HFFc6 (cell line): ENCODE measurements around the gene FA2H. TPM values are rescaled to one million over a fixed set of nuclear protein-coding genes. Genes with fewer than 3 reads are reported as not detected.

ENCODE experiments used
- DNase-seq: peaks from one replicate; pipeline ENCODE4 v3.0.0-alpha.2; 2018
- H3K27ac Mint-ChIP-seq: 2 replicates; pipeline ENCODE4 v1.8.0; 2020; ENCODE audit warnings: mild to moderate bottlenecking, mixed read lengths
- H3K27me3 Mint-ChIP-seq: 2 replicates; pipeline ENCODE4 v1.8.0; 2021; ENCODE audit warnings: mild to moderate bottlenecking, moderate library complexity, mixed read lengths; ENCODE audit not compliant: insufficient read depth
- H3K36me3 Mint-ChIP-seq: 2 replicates; pipeline ENCODE4 v1.8.0; 2021; ENCODE audit warnings: low read depth, mixed read lengths
- H3K4me1 Mint-ChIP-seq: 2 replicates; pipeline ENCODE4 v1.8.0; 2020; ENCODE audit warnings: low read depth, mixed read lengths
- H3K4me3 Mint-ChIP-seq: 2 replicates; pipeline ENCODE4 v1.8.0; 2020; ENCODE audit warnings: mild to moderate bottlenecking, moderate library complexity, mixed read lengths
- H3K9me3 Mint-ChIP-seq: 2 replicates; pipeline ENCODE4 v1.8.0; 2020; ENCODE audit warnings: mild to moderate bottlenecking, mixed read lengths
- CTCF ChIP-seq: fragments of 200-600 bp; sonication (generic); IDR thresholded peaks from 2 replicates; pipeline ENCODE4 v1.5.0; 2021; ENCODE audit warnings: antibody characterized with exemption, mild to moderate bottlenecking
- total RNA-seq, 6 experiments: library from RNA; stranded (reverse); fragmentation: NEBNext Ultra II Directional; extraction: Animal tissue kit (Norgen Biotek cat#: 25700); gene quantifications; 2 replicates in 1 of 6; 3 replicates in 5 of 6; pipeline ENCODE4 v1.2.3, GENCODE V29; 2021

Gene FA2H
- total RNA-seq, 6 experiments from 2014 or later = not detected

GRCh38 chr16:74691093-74691855 is 83.3 kb downstream of the FA2H start:
- H3K36me3 Mint-ChIP-seq = peaks cover 44% of the 10 kb centered on the region
- H3K27ac Mint-ChIP-seq = peak overlapping the region; percentile 70
- H3K4me3 Mint-ChIP-seq = no peak overlapping the region

GRCh38 chr16:74682556-74682955 is 92.1 kb downstream of the FA2H start:
- no peaks in the 10 kb centered on the region for H3K9me3 Mint-ChIP-seq
- no peak overlapping the region for H3K4me3 Mint-ChIP-seq
- H3K36me3 Mint-ChIP-seq = peaks cover 12% of the 10 kb centered on the region; the same call in 1 of the 2 replicates
- no peak for DNase-seq
- no peak for TF ChIP-seq CTCF
- no peaks in the 10 kb centered on the region; the same call in 1 of the 2 replicates for H3K27me3 Mint-ChIP-seq
- no peak overlapping the region for H3K27ac Mint-ChIP-seq
- H3K4me1 Mint-ChIP-seq = no peaks in the 10 kb centered on the region

More at GRCh38 chr16:74691093-74691855, 83.3 kb downstream of the FA2H start:
- Mint-ChIP-seq H3K4me1 (peaks cover 23% of the 10 kb centered on the region), H3K27me3 (peaks cover 3% of the 10 kb centered on the region; the same call in 1 of the 2 replicates), H3K9me3 (no peaks in the 10 kb centered on the region)
- no peak for TF ChIP-seq CTCF
- DNase-seq = no peak

- peaks cover 9% of the 10 kb centered on the region; the same call in 1 of the 2 replicates for H3K36me3 Mint-ChIP-seq
- no peak overlapping the region for H3K4me3 Mint-ChIP-seq
- no peak overlapping the region for H3K27ac Mint-ChIP-seq
- no peak for DNase-seq
- H3K9me3 Mint-ChIP-seq = no peaks in the 10 kb centered on the region
- no peaks in the 10 kb centered on the region; the same call in 1 of the 2 replicates for H3K27me3 Mint-ChIP-seq
- TF ChIP-seq CTCF = no peak
- no peaks in the 10 kb centered on the region for H3K4me1 Mint-ChIP-seq
Observed at GRCh38 chr16:74680681-74681080, 93.9 kb downstream of the FA2H start.

GRCh38 chr16:74679983-74680382 is 94.6 kb downstream of the FA2H start:
- H3K4me3 Mint-ChIP-seq = no peak overlapping the region
- no peak for TF ChIP-seq CTCF
- H3K4me1 Mint-ChIP-seq = no peaks in the 10 kb centered on the region
- no peak for DNase-seq
- H3K27me3 Mint-ChIP-seq = no peaks in the 10 kb centered on the region; the same call in 1 of the 2 replicates
- no peaks in the 10 kb centered on the region for H3K9me3 Mint-ChIP-seq
- no peak overlapping the region for H3K27ac Mint-ChIP-seq
- H3K36me3 Mint-ChIP-seq = peaks cover 11% of the 10 kb centered on the region

- no peak overlapping the region for H3K4me3 Mint-ChIP-seq
- no peaks in the 10 kb centered on the region for H3K4me1 Mint-ChIP-seq
- H3K27ac Mint-ChIP-seq = no peak overlapping the region
- H3K9me3 Mint-ChIP-seq = no peaks in the 10 kb centered on the region
- H3K27me3 Mint-ChIP-seq = no peaks in the 10 kb centered on the region
- TF ChIP-seq CTCF = no peak
- peaks cover 15% of the 10 kb centered on the region for H3K36me3 Mint-ChIP-seq
- no peak for DNase-seq
Observed at GRCh38 chr16:74677868-74678267, 96.8 kb downstream of the FA2H start.
